GM12878 (cell line): ENCODE data around the gene PRRX2. TPM values are rescaled to one million over a fixed set of nuclear protein-coding genes. Genes with fewer than 3 reads are reported as not detected.

Source experiments
- ATAC-seq: fragments of 200-7000 bp; cut with Tn5 transposase; 3 replicates; pipeline ENCODE4 v1.9.1; 2020; ENCODE audit warnings: mild to moderate bottlenecking, moderate library complexity
- BruUV-seq: library from RNA; stranded (reverse); fragments of 400-500 nt; replicated peaks from 2 replicates; lab custom pipeline; 2021; lab: Mats Ljungman, UMichigan
- CTCF ChIA-PET: fragments of 300-600 bp; sonication (Branson Sonifier 250); formaldehyde crosslinking; extraction: SDS; loops from one replicate; lab custom pipeline; 2021; ENCODE audit warnings: inconsistent platforms; lab: Yijun Ruan, JAX
- POLR2A ChIA-PET: fragments of 350-600 bp; formaldehyde crosslinking; extraction: SDS; loops from one replicate; lab custom pipeline; 2021; ENCODE audit warnings: inconsistent platforms; lab: Charles Lee
- RAD21 ChIA-PET: fragments of 300-600 bp; sonication (Branson Sonifier 250); formaldehyde crosslinking; loops from one replicate; lab custom pipeline; 2023; ENCODE audit warnings: antibody characterized with exemption; ENCODE audit not compliant: unreplicated experiment; lab: Charles Lee
- SMC1A ChIA-PET: fragments of 300-600 bp; sonication (Branson Sonifier 250); formaldehyde crosslinking; loops from one replicate; lab custom pipeline; 2023; ENCODE audit not compliant: unreplicated experiment, uncharacterized antibody; lab: Charles Lee
- DNase-seq: peaks from one replicate; pipeline ENCODE4 v3.0.0-alpha.2; 2011; ENCODE audit warnings: low read depth, low spot score
- FAIRE-seq: peaks from 3 replicates; lab custom pipeline; 2011; peaks lifted over from hg19 to GRCh38; lab: Jason Lieb, UNC
- H2AFZ ChIP-seq: 2 replicates; pipeline ENCODE4 v1.6.0; 2011; ENCODE audit warnings: low read depth, low read length, control low read depth; ENCODE audit not compliant: control insufficient read depth
- H3K27ac ChIP-seq: 2 replicates; pipeline ENCODE4 v1.5.1; 2011; ENCODE audit warnings: control low read depth; ENCODE audit not compliant: control insufficient read depth, insufficient read depth
- H3K27me3 ChIP-seq, 2 experiments: replicated peaks in 1 of 2; 2 replicates each; pipeline versions ENCODE4 v1.6.0 to v1.6.1; 2011; ENCODE audit warnings: low read length in 1 of 2; ENCODE audit not compliant: control insufficient read depth in 2 of 2, insufficient read depth in 2 of 2
- H3K36me3 ChIP-seq, 2 experiments: 2 replicates each; pipeline ENCODE4 v1.5.1; 2011; ENCODE audit warnings: low read length in 1 of 2; ENCODE audit not compliant: control insufficient read depth in 2 of 2, insufficient read depth in 2 of 2
- H3K4me1 ChIP-seq: 2 replicates; pipeline ENCODE4 v1.6.1; 2011; ENCODE audit warnings: mild to moderate bottlenecking, low read length, moderate library complexity, mixed read lengths; ENCODE audit not compliant: control insufficient read depth, insufficient read depth
- H3K4me2 ChIP-seq: 2 replicates; pipeline ENCODE4 v1.6.0; 2011; ENCODE audit warnings: control low read depth; ENCODE audit not compliant: control insufficient read depth, insufficient read depth
- H3K4me3 ChIP-seq: fragments of 200-600 bp; sonication (generic); 2 replicates; pipeline ENCODE4 v1.5.1; 2016
- H3K79me2 ChIP-seq: 2 replicates; pipeline ENCODE4 v1.6.0; 2011; ENCODE audit warnings: low read length; ENCODE audit not compliant: control insufficient read depth, insufficient read depth
- H3K9ac ChIP-seq: 2 replicates; pipeline ENCODE4 v1.8.0; 2011; ENCODE audit warnings: low read length, control low read depth, mixed read lengths; ENCODE audit not compliant: control insufficient read depth, insufficient read depth
- H3K9me3 ChIP-seq: replicated peaks from 3 replicates; pipeline ENCODE4 v1.5.1; 2011; ENCODE audit warnings: mild to moderate bottlenecking, low read length; ENCODE audit not compliant: control insufficient read depth, insufficient read depth
- H4K20me1 ChIP-seq: 2 replicates; pipeline ENCODE4 v1.6.0; 2011; ENCODE audit not compliant: control insufficient read depth, insufficient read depth
- BCL11A ChIP-seq: IDR thresholded peaks from 2 replicates; pipeline ENCODE4 v1.6.1; 2011; ENCODE audit warnings: low read depth, low read length
- BCL3 ChIP-seq: IDR thresholded peaks from 2 replicates; pipeline ENCODE4 v1.6.1; 2011; ENCODE audit warnings: borderline replicate concordance, low read depth, mild to moderate bottlenecking, moderate library complexity, low read length; ENCODE audit not compliant: insufficient read depth, poor library complexity, severe bottlenecking
- E2F8 ChIP-seq: fragments of 450-650 bp; IDR thresholded peaks from 2 replicates; pipeline ENCODE4 v1.6.1; 2018; ENCODE audit warnings: mild to moderate bottlenecking, low read depth, moderate library complexity; ENCODE audit not compliant: partially characterized antibody
- HDGF ChIP-seq: fragments of 450-650 bp; IDR thresholded peaks from 2 replicates; pipeline ENCODE4 v1.6.1; 2016; ENCODE audit warnings: antibody characterized with exemption
- IRF4 ChIP-seq: IDR thresholded peaks from 2 replicates; pipeline ENCODE4 v1.6.1; 2011; ENCODE audit warnings: low read depth, low read length
- PML ChIP-seq: IDR thresholded peaks from 2 replicates; pipeline ENCODE4 v1.6.1; 2012; ENCODE audit warnings: low read length, inconsistent platforms
- POLR2A ChIP-seq: IDR thresholded peaks from 2 replicates; pipeline ENCODE4 v1.6.1; 2011; ENCODE audit warnings: low read depth, mild to moderate bottlenecking, low read length
- RUNX3 ChIP-seq: IDR thresholded peaks from 2 replicates; pipeline ENCODE4 v1.6.1; 2012; ENCODE audit warnings: low read length, inconsistent platforms
- SMAD5 ChIP-seq: IDR thresholded peaks from 2 replicates; pipeline ENCODE4 v1.6.1; 2016; ENCODE audit warnings: antibody characterized with exemption, low read depth
- STAT3 ChIP-seq: IDR thresholded peaks from 2 replicates; pipeline ENCODE4 v1.6.1; 2011; ENCODE audit warnings: low read depth, low read length, improper control_type of control experiment
- WGBS: methylation state at CpG from one replicate; pipeline ENCODE4 v1.1.6; 2016; ENCODE audit warnings: low lambda C conversion rate; ENCODE audit not compliant: insufficient replicate concordance, insufficient coverage; ENCODE audit errors: missing lambda C conversion rate; 5-methylcytosine and 5-hydroxymethylcytosine counted together
- in situ Hi-C: fragments of 300-500 bp; cut with MboI; formaldehyde crosslinking; loops from 9 replicates; pipeline ENCODE4 v1.14.3; 2018; ENCODE audit warnings: mixed read lengths
- intact Hi-C: fragments of 100-400 bp; cut with micrococcal nuclease; formaldehyde crosslinking; loops from one replicate; pipeline ENCODE4 v1.14.2; 2022; ENCODE audit not compliant: unreplicated experiment
- polyA plus RNA-seq, 11 experiments: library from polyadenylated mRNA; depleted of rRNA in 4 of 11; unstranded in 6 of 11; stranded (reverse) in 5 of 11; fragments of >200 nt; fragmentation: Nextera tagmentation in 4 of 11; fragmentation: Illumina TruSeq in 1 of 11; extraction: Ambion mirVana in 4 of 11; extraction: Trizol in 1 of 11; gene quantifications; 1 replicate in 1 of 11; 2 replicates in 10 of 11; pipeline versions ENCODE4 v1.2.1 to v1.2.3, GENCODE V29; 2011 to 2016; ENCODE audit warnings: inconsistent platforms in 2 of 11, missing spikeins in 2 of 11, low read depth in 1 of 11
- total RNA-seq, 4 experiments: library from RNA; depleted of rRNA in 3 of 4; stranded (reverse); fragments of >200 nt in 3 of 4; fragmentation: Illumina TruSeq in 1 of 4; extraction: Trizol in 1 of 4; gene quantifications; 2 replicates each; pipeline versions ENCODE4 v1.2.1 to v1.2.3, GENCODE V29; 2013 to 2021

PRRX2 gene
- total and polyA plus RNA-seq, 10 of the 15 experiments (the other 5 are each of a cell fraction or from before 2014, with no cell fraction given), result not detected

GRCh38 chr9:129761293-129761900 lies 96.0 kb downstream of the PRRX2 start:
- 38% methylated on average over 11 of the region's 11 CpGs for WGBS
- Histone ChIP-seq H3K9me3 (no peaks in the 10 kb centered on the region), H3K27ac (no peak overlapping the region), H3K36me3 (no peaks in the 10 kb centered on the region), H3K4me1 (peaks cover 5% of the 10 kb centered on the region; the same call in 1 of the 2 replicates), H3K4me3 (no peak overlapping the region), H3K4me2 (no peak overlapping the region), H3K9ac (no peak overlapping the region), H3K27me3 (no peaks in the 10 kb centered on the region), H3K79me2 (no peaks in the 10 kb centered on the region), H4K20me1 (no peaks in the 10 kb centered on the region), H2AFZ (no peak overlapping the region)
- ATAC-seq, result no peak
- no peak for DNase-seq
- TF ChIP-seq RUNX3 (no peak), IRF4 (no peak), E2F8 (no peak), BCL11A (no peak), SMAD5 (no peak), POLR2A (no peak), BCL3 (no peak), STAT3 (no peak), PML (no peak), HDGF (no peak)
- in situ Hi-C loops, result no loop called here
- intact Hi-C loops, result no loop called here
- FAIRE-seq, result no peak
- POLR2A ChIA-PET, result no interaction called here
- SMC1A ChIA-PET, result interaction anchor here (0.6 kb wide), 1 partner anchor 19 kb away, joined by 3 read pairs; no protein-coding TSS in a partner anchor
- BruUV-seq, result no TSS peak
- CTCF ChIA-PET, result interaction anchor here (0.6 to 0.7 kb wide), 2 partner anchors 15 to 29 kb away, joined by 3 to 4 read pairs; no protein-coding TSS in a partner anchor
- RAD21 ChIA-PET, result no interaction called here
